MM.1S (cell line): ENCODE data around the gene WDR83.

Experiments
- DNase-seq: peaks from one replicate; pipeline ENCODE4 v3.0.0-alpha.2; 2015
- H2AFZ ChIP-seq: fragments of 300-600 bp; sonication (generic); 2 replicates; pipeline ENCODE4 v1.6.0; 2016; ENCODE audit warnings: antibody characterized with exemption, low read length
- H3F3A ChIP-seq: fragments of 300-600 bp; sonication (generic); 2 replicates; pipeline ENCODE4 v1.6.1; 2016; ENCODE audit warnings: mild to moderate bottlenecking, antibody characterized with exemption, low read length, moderate library complexity, mixed read lengths; ENCODE audit not compliant: insufficient read depth
- H3K27ac ChIP-seq: fragments of 300-600 bp; sonication (generic); 2 replicates; pipeline ENCODE4 v1.5.1; 2016; ENCODE audit warnings: mild to moderate bottlenecking, low read length
- H3K27me3 ChIP-seq: fragments of 300-600 bp; sonication (generic); replicated peaks from 2 replicates; pipeline ENCODE4 v1.6.0; 2016; ENCODE audit warnings: low read length; ENCODE audit not compliant: insufficient read depth
- H3K36me3 ChIP-seq: fragments of 300-600 bp; sonication (generic); replicated peaks from 2 replicates; pipeline ENCODE4 v1.6.1; 2016; ENCODE audit warnings: mild to moderate bottlenecking, low read length, mixed read lengths; ENCODE audit not compliant: insufficient read depth
- H3K4me1 ChIP-seq: fragments of 300-600 bp; sonication (generic); 2 replicates; pipeline ENCODE4 v1.6.1; 2016; ENCODE audit warnings: low read length, mixed read lengths
- H3K4me2 ChIP-seq: fragments of 300-600 bp; sonication (generic); 2 replicates; pipeline ENCODE4 v1.6.0; 2016; ENCODE audit warnings: low read depth, low read length
- H3K4me3 ChIP-seq: fragments of 300-600 bp; sonication (generic); 2 replicates; pipeline ENCODE4 v1.5.1; 2016; ENCODE audit warnings: low read length, mixed read lengths
- H3K79me2 ChIP-seq: fragments of 300-600 bp; sonication (generic); 2 replicates; pipeline ENCODE4 v1.6.1; 2016; ENCODE audit warnings: mixed run types, low read length, mixed read lengths
- H3K9ac ChIP-seq: fragments of 300-600 bp; sonication (generic); 2 replicates; pipeline ENCODE4 v1.6.1; 2016; ENCODE audit warnings: low read length, mixed read lengths
- H3K9me2 ChIP-seq: fragments of 300-600 bp; sonication (generic); replicated peaks from 2 replicates; pipeline ENCODE4 v1.6.1; 2016; ENCODE audit warnings: mild to moderate bottlenecking, low read length, mixed read lengths; ENCODE audit not compliant: insufficient read depth
- H3K9me3 ChIP-seq: fragments of 300-600 bp; sonication (generic); replicated peaks from 2 replicates; pipeline ENCODE4 v1.6.1; 2016; ENCODE audit warnings: mild to moderate bottlenecking, low read length, mixed read lengths; ENCODE audit not compliant: insufficient read depth
- H4K20me1 ChIP-seq: fragments of 300-600 bp; sonication (generic); 2 replicates; pipeline ENCODE4 v1.6.1; 2016; ENCODE audit warnings: mild to moderate bottlenecking, low read length, moderate library complexity, mixed read lengths; ENCODE audit not compliant: insufficient read depth
- CTCF ChIP-seq: fragments of 300-600 bp; sonication (generic); IDR thresholded peaks from 2 replicates; pipeline ENCODE4 v1.5.1; 2016; ENCODE audit warnings: antibody characterized with exemption, low read length, mixed read lengths
- EZH2 ChIP-seq: fragments of 300-600 bp; sonication (generic); optimal IDR thresholded peaks from 2 replicates; pipeline ENCODE3; 2017; ENCODE audit warnings: low read depth, mild to moderate bottlenecking, antibody characterized with exemption, low read length, mixed read lengths
- EZH2phosphoT487 ChIP-seq: fragments of 300-600 bp; sonication (generic); IDR thresholded peaks from 2 replicates; pipeline ENCODE4 v1.6.1; 2018; ENCODE audit warnings: antibody characterized with exemption, low read length

Gene WDR83

GRCh38 chr19:12655546-12655945, 11.1 kb upstream of the WDR83 start:
- Histone ChIP-seq H3K4me2 (no peak overlapping the region), H3K27me3 (no peaks in the 10 kb centered on the region), H3K27ac (no peak overlapping the region), H4K20me1 (no peaks in the 10 kb centered on the region), H3F3A (no peaks in the 10 kb centered on the region), H2AFZ (no peak overlapping the region), H3K9me2 (no peaks in the 10 kb centered on the region), H3K79me2 (no peaks in the 10 kb centered on the region), H3K4me1 (no peaks in the 10 kb centered on the region), H3K36me3 (no peaks in the 10 kb centered on the region), H3K4me3 (no peak overlapping the region), H3K9ac (no peak overlapping the region), H3K9me3 (no peaks in the 10 kb centered on the region)
- DNase-seq, result no peak
- TF ChIP-seq CTCF, result no peak
- no peak for TF ChIP-seq EZH2
- TF ChIP-seq EZH2phosphoT487, result no peak

- no peak overlapping the region for H3K4me3 ChIP-seq
- H4K20me1 ChIP-seq, result no peaks in the 10 kb centered on the region
- no peaks in the 10 kb centered on the region for H3K9me2 ChIP-seq
- no peaks in the 10 kb centered on the region for H3K27me3 ChIP-seq
- H3K79me2 ChIP-seq, result no peaks in the 10 kb centered on the region
- no peak overlapping the region for H3K9ac ChIP-seq
- DNase-seq, result no peak
- H3K4me2 ChIP-seq, result no peak overlapping the region
- H3K36me3 ChIP-seq, result no peaks in the 10 kb centered on the region
- no peak overlapping the region for H3K27ac ChIP-seq
- TF ChIP-seq EZH2 (no peak), CTCF (no peak), EZH2phosphoT487 (no peak)
- no peaks in the 10 kb centered on the region for H3F3A ChIP-seq
- H3K4me1 ChIP-seq, result no peaks in the 10 kb centered on the region
- H3K9me3 ChIP-seq, result no peaks in the 10 kb centered on the region
- H2AFZ ChIP-seq, result no peak overlapping the region
Measured at GRCh38 chr19:12656899-12657571, 9.6 kb upstream of the WDR83 start.

GRCh38 chr19:12657966-12658365, 8.6 kb upstream of the WDR83 start:
- DNase-seq, result no peak
- no peak overlapping the region for H3K4me3 ChIP-seq
- TF ChIP-seq EZH2phosphoT487 (no peak), EZH2 (no peak), CTCF (no peak)
- no peaks in the 10 kb centered on the region for H3K9me3 ChIP-seq
- no peak overlapping the region for H3K9ac ChIP-seq
- H3K9me2 ChIP-seq, result no peaks in the 10 kb centered on the region
- H3K4me1 ChIP-seq, result no peaks in the 10 kb centered on the region
- no peak overlapping the region for H2AFZ ChIP-seq
- no peaks in the 10 kb centered on the region for H3K79me2 ChIP-seq
- no peak overlapping the region for H3K27ac ChIP-seq
- no peaks in the 10 kb centered on the region for H3K36me3 ChIP-seq
- no peaks in the 10 kb centered on the region for H3F3A ChIP-seq
- H3K27me3 ChIP-seq, result no peaks in the 10 kb centered on the region
- H3K4me2 ChIP-seq, result no peak overlapping the region
- no peaks in the 10 kb centered on the region for H4K20me1 ChIP-seq
